Neural cell (in vitro differentiated cells): Measurements from ENCODE around the gene RBMS3. TPM values are rescaled to one million over a fixed set of nuclear protein-coding genes. Genes with fewer than 3 reads are reported as not detected.

Source experiments
- H2AFZ ChIP-seq: fragments of 200-600, 300-800 bp; sonication (generic), shearing (Covaris generic); 2 replicates; pipeline ENCODE4 v1.6.0; 2014; ENCODE audit warnings: low read depth, mild to moderate bottlenecking, antibody characterized with exemption, low read length, moderate library complexity
- H3F3A ChIP-seq: fragments of 200-600 bp; shearing (Covaris generic); 2 replicates; pipeline ENCODE4 v1.6.1; 2016; ENCODE audit warnings: mild to moderate bottlenecking, moderate library complexity, mixed read lengths, antibody characterized with exemption, low read length; ENCODE audit not compliant: insufficient read depth, poor library complexity, severe bottlenecking
- H3K27ac ChIP-seq: fragments of 200-600, 300-800 bp; sonication (generic), shearing (Covaris generic); 2 replicates; pipeline ENCODE4 v1.5.1; 2014; ENCODE audit warnings: mild to moderate bottlenecking, low read length, moderate library complexity
- H3K27me3 ChIP-seq: fragments of 300-800, 200-600 bp; sonication (generic), shearing (Covaris generic); 2 replicates; pipeline ENCODE4 v1.6.0; 2014; ENCODE audit warnings: mild to moderate bottlenecking, low read depth, low read length, moderate library complexity; ENCODE audit not compliant: insufficient read depth
- H3K36me3 ChIP-seq: fragments of 300-800, 200-600 bp; sonication (generic), shearing (Covaris generic); 2 replicates; pipeline ENCODE4 v1.5.1; 2014; ENCODE audit warnings: mild to moderate bottlenecking, antibody characterized with exemption, low read length, moderate library complexity; ENCODE audit not compliant: insufficient read depth
- H3K4me2 ChIP-seq: fragments of 300-800, 200-600 bp; sonication (generic), shearing (Covaris generic); 2 replicates; pipeline ENCODE4 v1.6.0; 2014; ENCODE audit warnings: mild to moderate bottlenecking, low read length
- H3K4me3 ChIP-seq: fragments of 300-800, 200-600 bp; sonication (generic), shearing (Covaris generic); 2 replicates; pipeline ENCODE4 v1.5.1; 2014; ENCODE audit warnings: mild to moderate bottlenecking, low read length, moderate library complexity
- H3K79me2 ChIP-seq: fragments of 200-600 bp; shearing (Covaris generic); replicated peaks from 2 replicates; pipeline ENCODE4 v1.6.0; 2014; ENCODE audit warnings: mild to moderate bottlenecking, low read length, moderate library complexity; ENCODE audit not compliant: insufficient read depth
- H3K9ac ChIP-seq: fragments of 300-800, 200-600 bp; sonication (generic), shearing (Covaris generic); 2 replicates; pipeline ENCODE4 v1.6.1; 2016; ENCODE audit warnings: mild to moderate bottlenecking, low read length, mixed read lengths
- H3K9me2 ChIP-seq: fragments of 200-600 bp; shearing (Covaris generic); 2 replicates; pipeline ENCODE4 v1.6.1; 2016; ENCODE audit warnings: mild to moderate bottlenecking, low read length, mixed read lengths; ENCODE audit not compliant: insufficient read depth
- H3K9me3 ChIP-seq: fragments of 200-600, 300-800 bp; sonication (generic), shearing (Covaris generic); 2 replicates; pipeline ENCODE4 v1.6.1; 2016; ENCODE audit warnings: mild to moderate bottlenecking, mixed run types, low read length, moderate library complexity, mixed read lengths
- H4K20me1 ChIP-seq: fragments of 200-600 bp; shearing (Covaris generic); 2 replicates; pipeline ENCODE4 v1.6.1; 2016; ENCODE audit warnings: mild to moderate bottlenecking, mixed run types; ENCODE audit not compliant: insufficient read depth
- EP300 ChIP-seq: fragments of 450-650 bp; conservative IDR thresholded peaks from 2 replicates; pipeline ENCODE4 v1.6.1; 2014; ENCODE audit warnings: antibody characterized with exemption, mild to moderate bottlenecking, moderate library complexity; ENCODE audit not compliant: poor library complexity, severe bottlenecking
- EZH2 ChIP-seq: fragments of 200-600, 300-800 bp; shearing (Covaris generic), sonication (generic); IDR thresholded peaks from 2 replicates; pipeline ENCODE4 v1.6.1; 2014; ENCODE audit warnings: antibody characterized with exemption, low read length, borderline replicate concordance, mild to moderate bottlenecking; ENCODE audit not compliant: insufficient read depth, poor library complexity, severe bottlenecking
- MXI1 ChIP-seq: fragments of 450-650 bp; conservative IDR thresholded peaks from 2 replicates; pipeline ENCODE4 v1.6.1; 2014; ENCODE audit warnings: antibody characterized with exemption, mild to moderate bottlenecking; ENCODE audit not compliant: poor library complexity, severe bottlenecking
- POLR2AphosphoS5 ChIP-seq: IDR thresholded peaks from 2 replicates; pipeline ENCODE4 v1.6.1; 2012
- RAD21 ChIP-seq: fragments of 450-650 bp; conservative IDR thresholded peaks from 2 replicates; pipeline ENCODE4 v1.6.1; 2014; ENCODE audit warnings: antibody characterized with exemption, mild to moderate bottlenecking, moderate library complexity
- REST ChIP-seq: IDR thresholded peaks from 2 replicates; pipeline ENCODE4 v1.6.1; 2012; ENCODE audit warnings: borderline replicate concordance
- SMC3 ChIP-seq: fragments of 450-650 bp; conservative IDR thresholded peaks from 2 replicates; pipeline ENCODE4 v1.6.1; 2014; ENCODE audit warnings: antibody characterized with exemption, mild to moderate bottlenecking, moderate library complexity; ENCODE audit not compliant: poor library complexity
- TAF1 ChIP-seq: IDR thresholded peaks from 2 replicates; pipeline ENCODE4 v1.6.1; 2012; ENCODE audit warnings: low read depth
- polyA plus RNA-seq: library from polyadenylated mRNA; depleted of rRNA; stranded (reverse); fragments of >200 nt; gene quantifications from 2 replicates; pipeline ENCODE4 v1.2.3, GENCODE V29; 2014
- TF ChIP-seq, protein P1 (sequence below): fragments of 450-650 bp; IDR thresholded peaks from 2 replicates; pipeline ENCODE4 v1.5.1; 2014; ENCODE audit warnings: antibody characterized with exemption, mild to moderate bottlenecking, moderate library complexity; ENCODE audit not compliant: poor library complexity, severe bottlenecking

The RBMS3 gene
- polyA plus RNA-seq, 1 donor from 2014 or later = 0.53 TPM

- Histone ChIP-seq H3K36me3 (no peaks in the 10 kb centered on the region), H3K27ac (no peak overlapping the region), H3K9me3 (no peaks in the 10 kb centered on the region), H3K4me2 (no peak overlapping the region), H3K27me3 (no peaks in the 10 kb centered on the region), H3K4me3 (no peak overlapping the region), H3F3A (no peaks in the 10 kb centered on the region), H3K79me2 (no peaks in the 10 kb centered on the region), H4K20me1 (no peaks in the 10 kb centered on the region), H2AFZ (no peak overlapping the region), H3K9me2 (no peaks in the 10 kb centered on the region), H3K9ac (no peak overlapping the region)
- TF ChIP-seq EP300 = no peak
- no peak for TF ChIP-seq SMC3
- TF ChIP-seq EZH2 = no peak
- TF ChIP-seq, protein P1, sequence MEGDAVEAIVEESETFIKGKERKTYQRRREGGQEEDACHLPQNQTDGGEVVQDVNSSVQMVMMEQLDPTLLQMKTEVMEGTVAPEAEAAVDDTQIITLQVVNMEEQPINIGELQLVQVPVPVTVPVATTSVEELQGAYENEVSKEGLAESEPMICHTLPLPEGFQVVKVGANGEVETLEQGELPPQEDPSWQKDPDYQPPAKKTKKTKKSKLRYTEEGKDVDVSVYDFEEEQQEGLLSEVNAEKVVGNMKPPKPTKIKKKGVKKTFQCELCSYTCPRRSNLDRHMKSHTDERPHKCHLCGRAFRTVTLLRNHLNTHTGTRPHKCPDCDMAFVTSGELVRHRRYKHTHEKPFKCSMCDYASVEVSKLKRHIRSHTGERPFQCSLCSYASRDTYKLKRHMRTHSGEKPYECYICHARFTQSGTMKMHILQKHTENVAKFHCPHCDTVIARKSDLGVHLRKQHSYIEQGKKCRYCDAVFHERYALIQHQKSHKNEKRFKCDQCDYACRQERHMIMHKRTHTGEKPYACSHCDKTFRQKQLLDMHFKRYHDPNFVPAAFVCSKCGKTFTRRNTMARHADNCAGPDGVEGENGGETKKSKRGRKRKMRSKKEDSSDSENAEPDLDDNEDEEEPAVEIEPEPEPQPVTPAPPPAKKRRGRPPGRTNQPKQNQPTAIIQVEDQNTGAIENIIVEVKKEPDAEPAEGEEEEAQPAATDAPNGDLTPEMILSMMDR = no peak
- TF ChIP-seq POLR2AphosphoS5 = no peak
- TF ChIP-seq RAD21 = no peak
- no peak for TF ChIP-seq TAF1
- TF ChIP-seq REST = no peak
- no peak for TF ChIP-seq MXI1
Measured at GRCh38 chr3:30011237-30011803, 730.4 kb downstream of the RBMS3 start.

GRCh38 chr3:30012941-30013543, 732.2 kb downstream of the RBMS3 start:
- Histone ChIP-seq H3K27me3 (no peaks in the 10 kb centered on the region), H2AFZ (no peak overlapping the region), H3K9me3 (no peaks in the 10 kb centered on the region), H3K4me2 (no peak overlapping the region), H4K20me1 (no peaks in the 10 kb centered on the region), H3K9ac (no peak overlapping the region), H3K9me2 (no peaks in the 10 kb centered on the region), H3K36me3 (no peaks in the 10 kb centered on the region), H3K79me2 (no peaks in the 10 kb centered on the region), H3K27ac (no peak overlapping the region), H3K4me3 (no peak overlapping the region), H3F3A (no peaks in the 10 kb centered on the region)
- TF ChIP-seq, protein P1 = peak; percentile 53
- no peak for TF ChIP-seq POLR2AphosphoS5
- no peak for TF ChIP-seq MXI1
- TF ChIP-seq SMC3 = peak; percentile 47
- no peak for TF ChIP-seq REST
- TF ChIP-seq EP300 = no peak
- no peak for TF ChIP-seq EZH2
- peak; percentile 44 for TF ChIP-seq RAD21
- no peak for TF ChIP-seq TAF1
